ENCODE results near the gene TSR2.

GRCh38 chrX:54470054-54470760 is 30.0 kb downstream of the TSR2 start:
- TF ChIP-seq CREB1 (CRISPR knock-in tag; IDR thresholded peaks at IDR 0.05; ENCODE audit: low read depth): no peak
- no peak for TF ChIP-seq POLR2AphosphoS5 (IDR thresholded peaks at IDR 0.05; ENCODE audit: low read depth)
- TF ChIP-seq, protein P1, sequence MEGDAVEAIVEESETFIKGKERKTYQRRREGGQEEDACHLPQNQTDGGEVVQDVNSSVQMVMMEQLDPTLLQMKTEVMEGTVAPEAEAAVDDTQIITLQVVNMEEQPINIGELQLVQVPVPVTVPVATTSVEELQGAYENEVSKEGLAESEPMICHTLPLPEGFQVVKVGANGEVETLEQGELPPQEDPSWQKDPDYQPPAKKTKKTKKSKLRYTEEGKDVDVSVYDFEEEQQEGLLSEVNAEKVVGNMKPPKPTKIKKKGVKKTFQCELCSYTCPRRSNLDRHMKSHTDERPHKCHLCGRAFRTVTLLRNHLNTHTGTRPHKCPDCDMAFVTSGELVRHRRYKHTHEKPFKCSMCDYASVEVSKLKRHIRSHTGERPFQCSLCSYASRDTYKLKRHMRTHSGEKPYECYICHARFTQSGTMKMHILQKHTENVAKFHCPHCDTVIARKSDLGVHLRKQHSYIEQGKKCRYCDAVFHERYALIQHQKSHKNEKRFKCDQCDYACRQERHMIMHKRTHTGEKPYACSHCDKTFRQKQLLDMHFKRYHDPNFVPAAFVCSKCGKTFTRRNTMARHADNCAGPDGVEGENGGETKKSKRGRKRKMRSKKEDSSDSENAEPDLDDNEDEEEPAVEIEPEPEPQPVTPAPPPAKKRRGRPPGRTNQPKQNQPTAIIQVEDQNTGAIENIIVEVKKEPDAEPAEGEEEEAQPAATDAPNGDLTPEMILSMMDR (conservative IDR thresholded peaks at IDR 0.05; ENCODE audit: low read depth in 2 of 2): peak in 1 of 2 experiments; percentile 27; a peak in 1 of 4 replicates
- TF ChIP-seq ETS1 (IDR thresholded peaks at IDR 0.05): no peak
- TF ChIP-seq EZH2 (IDR thresholded peaks at IDR 0.05; ENCODE audit: low read depth, unreplicated experiment): no peak
- no peak for TF ChIP-seq EZH2phosphoT487 (IDR thresholded peaks at IDR 0.05; ENCODE audit: unreplicated experiment)

All from GM23338 (cell line).